Body of pancreas (tissue), 4 donors: Measurements from ENCODE around the gene ASTE1. TPM values are rescaled to one million over a fixed set of nuclear protein-coding genes. Genes with fewer than 3 reads are reported as not detected.

Source experiments
- ATAC-seq: fragments of 150-250 bp; one replicate; pipeline ENCODE4 v1.9.1; 2016
- DNase-seq, 4 donors: peaks; one replicate each; pipeline ENCODE4 v3.0.0-alpha.2; 2019
- H3K27ac ChIP-seq, 4 donors: fragments of 200-600 bp; sonication (generic); 1 replicate in 3 of 4; 2 replicates in 1 of 4; pipeline versions ENCODE4 v1.5.1 to v1.6.1; 2016 to 2019; ENCODE audit warnings: mild to moderate bottlenecking in 1 of 4, mixed read lengths in 1 of 4, moderate library complexity in 1 of 4
- H3K27me3 ChIP-seq, 2 donors: fragments of 200-600 bp; sonication (generic); one replicate each; pipeline ENCODE4 v1.6.0; 2016; ENCODE audit warnings: mild to moderate bottlenecking in 1 of 2
- H3K36me3 ChIP-seq, 2 donors: fragments of 200-600 bp; sonication (generic); replicated peaks in 1 of 2; 2 replicates each; pipeline ENCODE4 v1.5.1; 2016; ENCODE audit warnings: low read depth in 2 of 2; ENCODE audit not compliant: insufficient read depth in 1 of 2
- H3K4me1 ChIP-seq: fragments of 200-600 bp; sonication (generic); one replicate; pipeline ENCODE4 v1.6.0; 2016
- H3K4me3 ChIP-seq, 2 donors: fragments of 200-600 bp; sonication (generic); 1 replicate in 1 of 2; 2 replicates in 1 of 2; pipeline ENCODE4 v1.5.1; 2016 to 2019
- H3K9me3 ChIP-seq, 3 donors: fragments of 200-600 bp; sonication (generic); 1 replicate in 2 of 3; 2 replicates in 1 of 3; pipeline ENCODE4 v1.5.1; 2016
- CTCF ChIP-seq, 7 experiments: fragments of 450-650 bp in 4 of 7; fragments of 200-600 bp in 3 of 7; sonication (generic) in 3 of 7; IDR thresholded peaks; one replicate each; pipeline ENCODE4 v1.5.1; 2016 to 2019; ENCODE audit warnings: antibody characterized with exemption in 7 of 7
- POLR2A ChIP-seq, 3 donors: fragments of 450-650 bp; IDR thresholded peaks; one replicate each; pipeline ENCODE4 v1.6.1; 2016; ENCODE audit warnings: antibody characterized with exemption in 3 of 3, mild to moderate bottlenecking in 2 of 3
- WGBS, 2 donors: methylation state at CpG; one replicate each; pipeline ENCODE4 v1.1.5; 2017; 5-methylcytosine and 5-hydroxymethylcytosine counted together
- intact Hi-C: fragments of 100-400 bp; cut with DNase I; formaldehyde crosslinking; loops from one replicate; pipeline ENCODE4 v1.15.1; 2023
- total RNA-seq, 2 donors: library from RNA; depleted of rRNA; stranded (reverse); fragments of >200 nt; gene quantifications; one replicate each; pipeline ENCODE4 v1.1.0, GENCODE V29; 2016

The ASTE1 gene
- total RNA-seq, 2 donors from 2014 or later: 3.4 to 10.5 TPM

- 81 to 91% methylated on average over 3 of the region's 3 CpGs for WGBS, 2 donors
- Histone ChIP-seq H3K4me3 (no peak overlapping the region), H3K27me3 (no peaks in the 10 kb centered on the region), H3K4me1 (peaks cover 13% of the 10 kb centered on the region), H3K36me3 (no peaks in the 10 kb centered on the region), H3K27ac (no peak overlapping the region), H3K9me3 (no peaks in the 10 kb centered on the region)
- DNase-seq: no peak
- no peak for ATAC-seq
- intact Hi-C loops: no loop called here
- TF ChIP-seq CTCF (IDR thresholded peaks at IDR 0.05): no peak
- no peak for TF ChIP-seq POLR2A (IDR thresholded peaks at IDR 0.05)
Observed at GRCh38 chr3:131028844-131029243, 2.2 kb upstream of the ASTE1 start.

GRCh38 chr3:131025539-131025938 lies 1.1 kb downstream of the ASTE1 start:
- intact Hi-C loops: no loop called here
- DNase-seq (no peak), ATAC-seq (no peak)
- peak overlapping the region in 1 of 2 donors; percentile 45 for H3K4me3 ChIP-seq
- H3K27me3 ChIP-seq: no peaks in the 10 kb centered on the region
- peaks cover 32% of the 10 kb centered on the region for H3K4me1 ChIP-seq
- H3K9me3 ChIP-seq: no peaks in the 10 kb centered on the region
- no peak for TF ChIP-seq CTCF (IDR thresholded peaks at IDR 0.05)
- no peak for TF ChIP-seq POLR2A (IDR thresholded peaks at IDR 0.05)
- H3K36me3 ChIP-seq: no peaks in the 10 kb centered on the region
- H3K27ac ChIP-seq: no peak overlapping the region
- 31 to 39% methylated on average over 1 of the region's 1 CpG for WGBS, 2 donors

GRCh38 chr3:131020122-131020693 lies 6.4 kb downstream of the ASTE1 start:
- no peak overlapping the region for H3K27ac ChIP-seq
- peaks cover 23% of the 10 kb centered on the region for H3K4me1 ChIP-seq
- H3K9me3 ChIP-seq: no peaks in the 10 kb centered on the region
- H3K27me3 ChIP-seq: no peaks in the 10 kb centered on the region
- TF ChIP-seq CTCF (IDR thresholded peaks at IDR 0.05) (no peak), POLR2A (IDR thresholded peaks at IDR 0.05) (no peak)
- H3K4me3 ChIP-seq: no peak overlapping the region
- intact Hi-C loops: no loop called here
- 76 to 95% methylated on average over 5 of the region's 5 CpGs for WGBS, 2 donors
- DNase-seq (no peak), ATAC-seq (no peak)
- peaks cover 0 to 10% of the 10 kb centered on the region in 2 donors for H3K36me3 ChIP-seq

GRCh38 chr3:131018970-131019369 lies 7.7 kb downstream of the ASTE1 start:
- 79 to 93% methylated on average over 3 of the region's 3 CpGs for WGBS, 2 donors
- Histone ChIP-seq H3K9me3 (no peaks in the 10 kb centered on the region), H3K4me1 (peaks cover 19% of the 10 kb centered on the region), H3K27me3 (no peaks in the 10 kb centered on the region), H3K4me3 (no peak overlapping the region), H3K27ac (no peak overlapping the region), H3K36me3 (peaks cover 0 to 10% of the 10 kb centered on the region in 2 donors)
- ATAC-seq: no peak
- intact Hi-C loops: no loop called here
- TF ChIP-seq CTCF (IDR thresholded peaks at IDR 0.05) (no peak), POLR2A (IDR thresholded peaks at IDR 0.05) (no peak)
- no peak for DNase-seq

- no peaks in the 10 kb centered on the region for H3K9me3 ChIP-seq
- 88 to 94% methylated on average over 1 of the region's 1 CpG for WGBS, 2 donors
- no peak overlapping the region for H3K27ac ChIP-seq
- H3K4me1 ChIP-seq: no peaks in the 10 kb centered on the region
- ATAC-seq: no peak
- no peaks in the 10 kb centered on the region for H3K27me3 ChIP-seq
- H3K4me3 ChIP-seq: no peak overlapping the region
- no peak for DNase-seq
- intact Hi-C loops: no loop called here
- H3K36me3 ChIP-seq: peaks cover 0 to 3% of the 10 kb centered on the region in 2 donors
- no peak for TF ChIP-seq CTCF (IDR thresholded peaks at IDR 0.05)
- no peak for TF ChIP-seq POLR2A (IDR thresholded peaks at IDR 0.05)
Observed at GRCh38 chr3:131009698-131010097, 16.9 kb downstream of the ASTE1 start.
